HEK293 (cell line): ENCODE measurements around the gene TRPM2.
"Not testable (repeated sequence)": the region's sequence is repeated elsewhere in the genome, so short reads cannot be mapped to it uniquely, and the experiment has no call there.

Experiments used
- CTCF ChIA-PET: fragments of 350-600 bp; formaldehyde crosslinking; extraction: SDS; loops from one replicate; lab custom pipeline; 2021; ENCODE audit warnings: antibody characterized with exemption; lab: Yijun Ruan, JAX
- POLR2A ChIA-PET: fragments of 300-600 bp; formaldehyde crosslinking; extraction: SDS; loops from one replicate; lab custom pipeline; 2020; ENCODE audit warnings: antibody characterized with exemption, inconsistent platforms; lab: Yijun Ruan, JAX
- H3K27ac ChIP-seq: fragments of 200-500 bp; sonication (Bioruptor generic); 2 replicates; pipeline ENCODE4 v1.5.1; 2014; ENCODE audit warnings: low read depth, low read length, control low read depth, inconsistent platforms; ENCODE audit errors: extremely low read depth
- H3K36me3 ChIP-seq, 2 experiments: fragments of 200-500 bp in 1 of 2; sonication (Bioruptor generic) in 1 of 2; 1 replicate in 1 of 2; 2 replicates in 1 of 2; pipeline ENCODE4 v1.5.1; 2014 to 2017; ENCODE audit warnings: inconsistent platforms in 2 of 2, low read length in 2 of 2; ENCODE audit not compliant: control insufficient read depth in 2 of 2, insufficient read depth in 1 of 2
- H3K4me1 ChIP-seq: fragments of 200-500 bp; sonication (Bioruptor generic); 2 replicates; pipeline ENCODE4 v1.5.1; 2014; ENCODE audit warnings: mild to moderate bottlenecking, low read length, inconsistent platforms; ENCODE audit not compliant: control insufficient read depth, insufficient read depth
- H3K4me3 ChIP-seq: 2 replicates; pipeline ENCODE4 v1.5.1; 2011; ENCODE audit warnings: low read depth, mild to moderate bottlenecking, control low read depth, low read length, moderate library complexity
- H3K9me3 ChIP-seq: fragments of 200-500 bp; sonication (Bioruptor generic); 2 replicates; pipeline ENCODE4 v1.5.1; 2014; ENCODE audit warnings: low read depth, low read length, inconsistent platforms; ENCODE audit not compliant: control insufficient read depth, insufficient read depth
- CTCF ChIP-seq: fragments of 450-650 bp; formaldehyde crosslinking; IDR thresholded peaks from 2 replicates; pipeline ENCODE4 v1.5.1; 2016; ENCODE audit warnings: missing biosample characterization, missing genetic modification characterization
- GFI1B ChIP-seq: fragments of 450-650 bp; formaldehyde crosslinking; IDR thresholded peaks from 2 replicates; pipeline ENCODE4 v1.5.1; 2016; ENCODE audit warnings: missing biosample characterization, missing genetic modification characterization
- GLIS1 ChIP-seq: fragments of 450-650 bp; formaldehyde crosslinking; IDR thresholded peaks from 2 replicates; pipeline ENCODE4 v1.5.1; 2016; ENCODE audit warnings: missing biosample characterization, missing genetic modification characterization
- KLF1 ChIP-seq: fragments of 450-650 bp; formaldehyde crosslinking; IDR thresholded peaks from 2 replicates; pipeline ENCODE4 v1.5.1; 2016; ENCODE audit warnings: missing biosample characterization, missing genetic modification characterization
- KLF8 ChIP-seq: fragments of 450-650 bp; formaldehyde crosslinking; IDR thresholded peaks from 2 replicates; pipeline ENCODE4 v1.5.1; 2016; ENCODE audit warnings: missing biosample characterization, missing genetic modification characterization
- PRDM4 ChIP-seq: fragments of 450-650 bp; formaldehyde crosslinking; IDR thresholded peaks from 2 replicates; pipeline ENCODE4 v1.5.1; 2017; ENCODE audit warnings: missing biosample characterization, missing genetic modification characterization
- ZNF18 ChIP-seq: fragments of 450-650 bp; formaldehyde crosslinking; IDR thresholded peaks from 2 replicates; pipeline ENCODE4 v1.5.1; 2016; ENCODE audit warnings: missing biosample characterization, missing genetic modification characterization
- ZNF548 ChIP-seq: fragments of 450-650 bp; formaldehyde crosslinking; IDR thresholded peaks from 2 replicates; pipeline ENCODE4 v1.5.1; 2016; ENCODE audit warnings: missing biosample characterization, missing genetic modification characterization

Gene TRPM2

GRCh38 chr21:44479556-44480199, 126.3 kb downstream of the TRPM2 start:
- POLR2A ChIA-PET: interaction anchor here (0.6 kb wide), 1 partner anchor 361 kb away, joined by 3 read pairs; no protein-coding TSS in a partner anchor
- H3K27ac ChIP-seq: not testable (repeated sequence)
- CTCF ChIA-PET: interaction anchor here (0.8 to 1.9 kb wide), 10 partner anchors 10 to 314 kb away, joined by 3 to 11 read pairs (median 6); no protein-coding TSS in a partner anchor

GRCh38 chr21:44480200-44481053, 127.0 kb downstream of the TRPM2 start:
- POLR2A ChIA-PET: no interaction called here
- TF ChIP-seq ZNF548 (tag by site-specific recombination) (no peak), KLF1 (peak; percentile 93), PRDM4 (tag by site-specific recombination) (no peak)
- no peaks in the 10 kb centered on the region for H3K4me1 ChIP-seq
- H3K36me3 ChIP-seq: no peaks in the 10 kb centered on the region
- H3K4me3 ChIP-seq: no peak overlapping the region
- H3K9me3 ChIP-seq: no peaks in the 10 kb centered on the region
- CTCF ChIA-PET: interaction anchor here (0.6 to 1.9 kb wide), 11 partner anchors 10 to 313 kb away, joined by 3 to 11 read pairs (median 5); no protein-coding TSS in a partner anchor
- no peak overlapping the region for H3K27ac ChIP-seq

More at GRCh38 chr21:44479556-44480199, 126.3 kb downstream of the TRPM2 start:
- H3K4me3 ChIP-seq, H3K4me1 ChIP-seq, H3K36me3 ChIP-seq: not testable (repeated sequence)
- TF ChIP-seq KLF8 (tag by site-specific recombination) (0 out of 2 replicates have a peak, but pooled peaks have one; percentile 29), ZNF18 (0 out of 2 replicates have a peak, but pooled peaks have one; percentile 14), CTCF (tag by site-specific recombination) (peak; percentile 64)
- TF ChIP-seq, all 188 proteins: peak for 3; not testable (repeated sequence) for 185
- H3K9me3 ChIP-seq: not testable (repeated sequence)

GRCh38 chr21:44482581-44483287, 129.3 kb downstream of the TRPM2 start:
- Histone ChIP-seq H3K36me3 (no peaks in the 10 kb centered on the region), H3K4me3 (no peak overlapping the region), H3K9me3 (no peaks in the 10 kb centered on the region), H3K4me1 (no peaks in the 10 kb centered on the region)
- ChIA-PET CTCF (interaction anchor here (0.7 to 1.6 kb wide), 5 partner anchors 12 to 279 kb away, joined by 3 to 6 read pairs (median 3); no protein-coding TSS in a partner anchor), POLR2A (interaction anchor here (0.6 kb wide), 1 partner anchor 138 kb away, joined by 4 read pairs; no protein-coding TSS in a partner anchor)
- peak; percentile 52 for TF ChIP-seq GLIS1 (tag by site-specific recombination)
- no peak for TF ChIP-seq GFI1B (tag by site-specific recombination)
- TF ChIP-seq, all 188 proteins: peak for 1
- H3K27ac ChIP-seq: no peak overlapping the region
